ENCODE measurements around the gene TSPAN4.
A peak's percentile ranks its signal among the peaks of the same experiment; 100 is the strongest.

TSPAN4 gene

GRCh38 chr11:844693-845644 lies 2.3 kb downstream of the TSPAN4 start:
- peak overlapping the region; percentile 91 to 100 (median 98) for H3K27ac ChIP-seq
- H3K4me3 ChIP-seq, result peak overlapping the region; percentile 70 to 99 (median 86)

- peak overlapping the region in 17 of 21 experiments; percentile 8 to 100 (median 98) for H3K27ac ChIP-seq
- peak overlapping the region in 2 of 7 experiments; percentile 78 to 95 for H3K4me3 ChIP-seq
These were observed 3.3 kb downstream of the TSPAN4 start for GRCh38 chr11:845872-846495.

GRCh38 chr11:846496-847098 lies 3.9 kb downstream of the TSPAN4 start:
- no peak overlapping the region for H3K4me3 ChIP-seq
- H3K27ac ChIP-seq, result peak overlapping the region in 13 of 21 experiments; percentile 8 to 100 (median 99)

GRCh38 chr11:847876-848275 lies 5.2 kb downstream of the TSPAN4 start:
- Histone ChIP-seq H3K27ac (peak overlapping the region in 1 of 21 experiments; percentile 100), H3K4me3 (no peak overlapping the region)

GRCh38 chr11:848380-848931 lies 5.8 kb downstream of the TSPAN4 start:
- Histone ChIP-seq H3K4me3 (peak overlapping the region in 3 of 7 experiments; percentile 22 to 47 (median 44)), H3K27ac (peak overlapping the region in 1 of 21 experiments; percentile 100)

- Histone ChIP-seq H3K4me3 (peak overlapping the region; percentile 22 to 47 (median 40)), H3K27ac (peak overlapping the region in 1 of 21 experiments; percentile 62)
These were observed 6.6 kb downstream of the TSPAN4 start for GRCh38 chr11:849104-849824.

GRCh38 chr11:849951-850774 lies 7.5 kb downstream of the TSPAN4 start:
- Histone ChIP-seq H3K27ac (peak overlapping the region in 1 of 21 experiments; percentile 25), H3K4me3 (peak overlapping the region in 4 of 7 experiments; percentile 29 to 47 (median 40))

- peak overlapping the region in 2 of 7 experiments; percentile 29 to 44 for H3K4me3 ChIP-seq
These were observed 8.4 kb downstream of the TSPAN4 start for GRCh38 chr11:850775-851763.

GRCh38 chr11:852762-853161 lies 10.1 kb downstream of the TSPAN4 start:
- Histone ChIP-seq H3K4me3 (no peak overlapping the region), H3K27ac (peak overlapping the region in 2 of 21 experiments; percentile 40 to 47)

More at GRCh38 chr11:850775-851763, 8.4 kb downstream of the TSPAN4 start:
- H3K27ac ChIP-seq, result no peak overlapping the region

- peak overlapping the region in 1 of 21 experiments; percentile 14 for H3K27ac ChIP-seq
These were observed 11.2 kb downstream of the TSPAN4 start for GRCh38 chr11:853682-854448.

GRCh38 chr11:854601-855329 lies 12.1 kb downstream of the TSPAN4 start:
- H3K4me3 ChIP-seq, result no peak overlapping the region
- peak overlapping the region in 1 of 21 experiments; percentile 20 for H3K27ac ChIP-seq

More at GRCh38 chr11:853682-854448, 11.2 kb downstream of the TSPAN4 start:
- H3K4me3 ChIP-seq, result no peak overlapping the region

GRCh38 chr11:855330-855674 lies 12.7 kb downstream of the TSPAN4 start:
- Histone ChIP-seq H3K4me3 (no peak overlapping the region), H3K27ac (peak overlapping the region in 1 of 21 experiments; percentile 20)

- Histone ChIP-seq H3K4me3 (no peak overlapping the region), H3K27ac (no peak overlapping the region)
These were observed 13.1 kb downstream of the TSPAN4 start for GRCh38 chr11:855796-856195.

- Histone ChIP-seq H3K4me3 (no peak overlapping the region), H3K27ac (no peak overlapping the region)
These were observed 13.7 kb downstream of the TSPAN4 start for GRCh38 chr11:856397-856796.

GRCh38 chr11:858053-858761 lies 15.6 kb downstream of the TSPAN4 start:
- H3K27ac ChIP-seq, result no peak overlapping the region
- H3K4me3 ChIP-seq, result no peak overlapping the region
